HL-60 (cell line): ENCODE results near the gene RLF.

Source experiments
- DNase-seq, 2 experiments: peaks; one replicate each; pipeline ENCODE4 v3.0.0-alpha.2; 2010 to 2020; ENCODE audit warnings: low read depth in 1 of 2, low spot score in 1 of 2
- H3K27ac ChIP-seq: fragments of 250-450 bp; sonication (Bioruptor Pico); replicated peaks from 2 replicates; pipeline ENCODE4 v1.5.1; 2020; ENCODE audit warnings: mild to moderate bottlenecking, moderate library complexity
- H3K27me3 ChIP-seq: fragments of 250-450 bp; sonication (Bioruptor Pico); 2 replicates; pipeline ENCODE4 v1.5.1; 2021; ENCODE audit warnings: mild to moderate bottlenecking, moderate library complexity; ENCODE audit not compliant: insufficient read depth, poor library complexity, severe bottlenecking
- H3K4me3 ChIP-seq: replicated peaks from 2 replicates; pipeline ENCODE4 v1.5.1; 2011; ENCODE audit warnings: mild to moderate bottlenecking, control low read depth, low read length; ENCODE audit not compliant: insufficient read depth
- CTCF ChIP-seq: IDR thresholded peaks from one replicate; pipeline ENCODE4 v1.5.1; 2011; ENCODE audit warnings: low read length, control low read depth, inconsistent platforms; ENCODE audit not compliant: insufficient read depth
- GABPA ChIP-seq: IDR thresholded peaks from 2 replicates; pipeline ENCODE4 v1.6.1; 2012; ENCODE audit warnings: low read depth
- POLR2AphosphoS5 ChIP-seq: IDR thresholded peaks from 2 replicates; pipeline ENCODE4 v1.6.1; 2012; ENCODE audit warnings: low read depth
- REST ChIP-seq: IDR thresholded peaks from 2 replicates; pipeline ENCODE4 v1.6.1; 2012; ENCODE audit warnings: low read depth; ENCODE audit not compliant: insufficient replicate concordance
- SPI1 ChIP-seq: IDR thresholded peaks from 2 replicates; pipeline ENCODE4 v1.6.1; 2012; ENCODE audit warnings: low read depth, mild to moderate bottlenecking, borderline replicate concordance

Gene RLF

DNA sequence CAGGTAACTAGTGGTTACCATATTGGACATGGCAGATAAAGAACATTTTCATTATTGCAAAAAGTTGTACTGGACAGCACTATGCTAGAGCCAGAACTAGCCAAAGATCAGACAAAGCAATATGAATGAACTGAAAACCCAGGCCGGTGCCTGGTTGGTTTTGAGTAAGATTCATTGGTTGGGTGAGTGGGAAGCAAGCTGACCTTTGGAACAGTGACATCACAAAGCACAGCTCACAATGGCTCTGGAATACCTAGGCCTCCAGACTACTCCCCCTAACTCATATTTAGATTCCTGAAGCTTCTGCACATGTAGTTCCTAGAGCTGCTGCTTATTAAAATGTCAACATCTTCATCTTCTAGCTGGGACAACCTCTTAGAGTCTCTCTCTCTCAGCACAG, 86.5 kb downstream of the RLF start, which contains the start of gene TMCO2:
TMCO2 (plus strand) TSS at position 283 of the 400 bp plus-strand sequence; CDS start at position 340, 57 bp downstream.
- no peak within 1 kb of the TSS for H3K4me3 ChIP-seq
- H3K27me3 ChIP-seq = no peaks in the 10 kb centered on the region
- no peak for TF ChIP-seq GABPA
- TF ChIP-seq REST = no peak
- no peak for TF ChIP-seq SPI1
- no peak for TF ChIP-seq CTCF
- no peak for TF ChIP-seq POLR2AphosphoS5
- H3K27ac ChIP-seq = no peak within 1 kb of the TSS
- no peak for DNase-seq

DNA sequence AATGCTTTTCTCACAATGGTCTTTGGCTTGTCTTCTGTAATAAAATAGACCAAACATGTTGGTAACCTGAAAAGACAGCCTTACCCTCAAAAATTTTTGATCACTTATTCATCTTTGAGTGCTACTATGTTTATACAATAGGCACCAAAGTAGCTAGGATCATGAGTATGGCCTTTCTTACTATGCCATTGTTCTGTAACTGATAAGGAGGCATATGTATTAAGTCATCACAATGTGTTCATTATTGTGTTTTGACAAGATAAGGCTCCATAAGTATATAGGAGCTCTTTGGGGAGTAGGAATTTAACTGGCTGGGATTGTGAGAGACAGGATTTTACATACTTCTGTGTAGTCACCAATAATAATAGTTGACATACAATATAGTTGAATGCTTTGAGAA, 87.2 kb downstream of the RLF start:
- DNase-seq = no peak
- Histone ChIP-seq H3K4me3 (no peak overlapping the region), H3K27me3 (no peaks in the 10 kb centered on the region), H3K27ac (no peak overlapping the region)
- TF ChIP-seq GABPA = no peak
- TF ChIP-seq REST = no peak
- no peak for TF ChIP-seq SPI1
- no peak for TF ChIP-seq POLR2AphosphoS5
- no peak for TF ChIP-seq CTCF

- no peaks in the 10 kb centered on the region for H3K27me3 ChIP-seq
- no peak overlapping the region for H3K27ac ChIP-seq
- peak in 1 of 2 experiments; percentile 8 for DNase-seq
- TF ChIP-seq SPI1 (no peak), REST (no peak), CTCF (no peak), GABPA (no peak), POLR2AphosphoS5 (no peak)
- H3K4me3 ChIP-seq = no peak overlapping the region
Observed at GRCh38 chr1:40251456-40251855, 90.3 kb downstream of the RLF start.
